ENCODE data around the gene RGS7. TPM values are rescaled to one million over a fixed set of nuclear protein-coding genes. Genes with fewer than 3 reads are reported as not detected.
"Not testable (repeated sequence)": the region's sequence is repeated elsewhere in the genome, so short reads cannot be mapped to it uniquely, and the experiment has no call there.

RGS7 gene
- total RNA-seq, 2 donors from 2014 or later: not detected

DNA sequence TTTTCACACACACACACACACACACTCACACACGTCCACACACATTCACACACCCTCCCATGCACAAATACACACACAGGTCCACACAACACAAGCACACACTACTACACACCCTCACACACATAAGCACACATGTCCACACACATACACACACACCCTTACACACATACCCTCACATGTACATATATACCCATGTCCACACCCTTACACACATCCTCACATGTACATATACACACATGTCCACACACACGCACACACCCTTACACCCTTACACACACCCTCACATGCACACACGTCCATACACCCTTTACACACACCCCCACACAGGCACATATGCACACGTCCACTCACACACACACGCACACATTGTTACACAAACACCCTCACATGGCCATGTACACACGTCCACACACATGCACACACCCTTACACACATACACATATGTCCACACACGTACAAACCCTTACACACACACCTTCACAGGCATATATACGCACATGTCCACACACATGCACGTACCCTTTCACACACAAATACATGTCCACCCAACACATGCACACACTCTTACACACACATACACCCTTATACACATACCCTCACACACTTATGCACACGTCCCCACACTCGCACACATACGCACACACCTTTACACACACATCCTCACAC lies 50.7 kb downstream of the RGS7 start:
- no peaks in the 10 kb centered on the region for H3K4me1 ChIP-seq
- H3K27ac ChIP-seq: no peak overlapping the region
- DNase-seq (ENCODE audit: low spot score): no peak
- no peak overlapping the region for H3K4me3 ChIP-seq
- no peaks in the 10 kb centered on the region for H3K36me3 ChIP-seq
- TF ChIP-seq, protein P1, sequence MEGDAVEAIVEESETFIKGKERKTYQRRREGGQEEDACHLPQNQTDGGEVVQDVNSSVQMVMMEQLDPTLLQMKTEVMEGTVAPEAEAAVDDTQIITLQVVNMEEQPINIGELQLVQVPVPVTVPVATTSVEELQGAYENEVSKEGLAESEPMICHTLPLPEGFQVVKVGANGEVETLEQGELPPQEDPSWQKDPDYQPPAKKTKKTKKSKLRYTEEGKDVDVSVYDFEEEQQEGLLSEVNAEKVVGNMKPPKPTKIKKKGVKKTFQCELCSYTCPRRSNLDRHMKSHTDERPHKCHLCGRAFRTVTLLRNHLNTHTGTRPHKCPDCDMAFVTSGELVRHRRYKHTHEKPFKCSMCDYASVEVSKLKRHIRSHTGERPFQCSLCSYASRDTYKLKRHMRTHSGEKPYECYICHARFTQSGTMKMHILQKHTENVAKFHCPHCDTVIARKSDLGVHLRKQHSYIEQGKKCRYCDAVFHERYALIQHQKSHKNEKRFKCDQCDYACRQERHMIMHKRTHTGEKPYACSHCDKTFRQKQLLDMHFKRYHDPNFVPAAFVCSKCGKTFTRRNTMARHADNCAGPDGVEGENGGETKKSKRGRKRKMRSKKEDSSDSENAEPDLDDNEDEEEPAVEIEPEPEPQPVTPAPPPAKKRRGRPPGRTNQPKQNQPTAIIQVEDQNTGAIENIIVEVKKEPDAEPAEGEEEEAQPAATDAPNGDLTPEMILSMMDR (IDR thresholded peaks at IDR 0.05): no peak
- peaks cover 0 to 6% of the 10 kb centered on the region in 2 donors for H3K9me3 ChIP-seq
- no peaks in the 10 kb centered on the region for H3K27me3 ChIP-seq

DNA sequence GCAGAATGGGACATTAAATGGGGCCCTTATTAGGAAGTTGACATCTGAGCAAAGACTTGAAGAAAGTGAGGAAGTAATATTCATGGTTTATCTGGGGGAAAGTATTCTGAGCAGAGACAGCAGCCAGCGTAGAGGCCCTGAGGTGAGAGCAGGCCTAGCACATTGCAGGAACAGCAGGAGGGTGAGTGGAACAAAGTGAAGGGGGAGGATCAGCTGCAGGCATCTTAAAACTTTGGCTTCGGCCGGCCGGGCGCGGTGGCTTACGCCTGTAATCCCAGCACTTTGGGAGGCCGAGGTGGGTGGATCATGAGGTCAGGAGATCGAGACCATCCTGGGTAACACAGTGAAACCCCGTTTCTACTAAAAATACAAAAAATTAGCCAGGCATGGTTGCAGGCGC lies 55.0 kb downstream of the RGS7 start:
- not testable (repeated sequence) for DNase-seq (ENCODE audit: low spot score); H3K4me3 ChIP-seq; H3K4me1 ChIP-seq; H3K27ac ChIP-seq; H3K36me3 ChIP-seq; H3K9me3 ChIP-seq; H3K27me3 ChIP-seq

DNA sequence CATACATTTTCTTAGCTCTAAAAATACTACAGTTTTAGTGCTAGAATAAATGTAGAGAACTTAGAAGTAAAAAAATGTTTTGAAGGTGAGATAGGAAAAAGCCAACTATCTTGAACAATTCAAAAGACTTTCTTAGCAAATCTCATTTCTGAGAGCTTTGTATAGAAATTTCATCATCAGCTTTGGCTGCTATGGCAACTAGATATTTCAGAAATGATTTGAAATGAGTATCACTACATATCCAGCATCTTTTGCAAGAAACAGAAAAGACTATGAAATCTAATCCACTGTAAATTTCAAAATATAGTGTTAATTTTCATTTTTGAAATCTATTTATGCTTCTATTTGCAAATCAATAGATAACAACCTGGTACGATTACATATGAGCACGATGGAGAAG lies 57.7 kb downstream of the RGS7 start:
- H3K27me3 ChIP-seq: no peaks in the 10 kb centered on the region
- peaks cover 0 to 5% of the 10 kb centered on the region in 2 donors for H3K9me3 ChIP-seq
- H3K4me1 ChIP-seq: no peaks in the 10 kb centered on the region
- no peak overlapping the region for H3K27ac ChIP-seq
- no peak overlapping the region for H3K4me3 ChIP-seq
- TF ChIP-seq, protein P1 (IDR thresholded peaks at IDR 0.05): no peak
- H3K36me3 ChIP-seq: no peaks in the 10 kb centered on the region
- DNase-seq (ENCODE audit: low spot score): no peak

DNA sequence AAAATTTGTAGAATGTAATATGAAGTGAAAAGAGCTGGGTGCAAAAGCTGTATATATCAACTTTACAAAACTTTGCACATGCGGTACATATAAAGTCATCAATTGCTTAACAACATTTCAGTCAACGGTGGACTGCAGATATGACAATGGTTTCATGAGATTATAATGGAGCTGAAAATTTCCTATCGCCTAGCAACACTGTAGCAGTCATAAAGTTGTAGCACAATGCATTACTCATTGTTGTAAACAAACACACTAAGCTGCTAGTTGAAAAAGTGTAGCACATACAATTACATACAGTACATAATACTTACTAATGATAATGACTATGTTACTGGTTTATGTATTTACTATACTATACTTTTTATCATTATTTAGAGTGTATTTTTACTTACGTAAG lies 64.0 kb downstream of the RGS7 start:
- H3K36me3 ChIP-seq: no peaks in the 10 kb centered on the region
- no peak overlapping the region for H3K4me3 ChIP-seq
- TF ChIP-seq, protein P1 (IDR thresholded peaks at IDR 0.05): no peak
- H3K27ac ChIP-seq: no peak overlapping the region
- H3K4me1 ChIP-seq: no peaks in the 10 kb centered on the region
- no peak for DNase-seq (ENCODE audit: low spot score)
- H3K9me3 ChIP-seq: no peaks in the 10 kb centered on the region
- H3K27me3 ChIP-seq: no peaks in the 10 kb centered on the region

DNA sequence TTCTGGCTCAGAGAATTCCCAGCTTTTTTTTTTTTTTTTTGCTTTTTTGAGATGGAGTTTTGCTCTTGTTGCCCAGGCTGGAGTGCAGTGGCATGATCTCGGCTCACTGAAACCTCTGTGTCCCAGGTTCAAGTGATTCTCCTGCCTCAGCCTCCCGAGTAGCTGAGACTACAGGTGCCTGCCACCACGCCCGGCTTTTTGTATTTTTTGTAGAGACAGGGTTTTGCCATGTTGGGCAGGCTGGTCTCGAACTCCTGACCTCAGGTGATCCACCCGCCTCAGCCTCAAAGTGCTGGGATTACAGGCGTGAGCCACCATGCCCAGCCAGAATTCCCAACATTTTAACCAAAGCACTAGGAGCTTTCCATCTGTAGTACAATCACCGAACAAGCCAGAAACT lies 65.5 kb downstream of the RGS7 start:
- not testable (repeated sequence) for H3K4me1 ChIP-seq; H3K9me3 ChIP-seq; DNase-seq (ENCODE audit: low spot score); H3K36me3 ChIP-seq; H3K27me3 ChIP-seq; H3K4me3 ChIP-seq; H3K27ac ChIP-seq

DNA sequence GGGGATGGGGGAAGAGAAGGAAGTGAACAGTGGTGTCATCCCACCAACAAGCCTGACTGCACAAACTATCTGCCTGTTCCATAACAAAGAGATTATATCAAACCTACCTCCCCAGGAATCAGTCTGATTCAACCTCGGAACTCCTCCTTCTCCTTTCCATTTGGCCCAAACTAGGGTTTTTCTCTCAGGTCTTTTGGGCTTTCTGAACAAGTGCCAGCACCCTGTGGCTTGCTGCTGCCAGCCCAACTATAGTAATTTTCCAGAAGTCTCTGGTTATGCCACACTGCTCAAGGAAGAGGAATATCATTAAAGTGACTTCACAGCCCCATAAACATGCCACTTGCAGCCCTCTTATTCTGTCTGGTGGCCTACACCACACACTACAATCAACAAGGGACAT lies 70.5 kb downstream of the RGS7 start:
- Histone ChIP-seq H3K4me3 (no peak overlapping the region), H3K4me1 (no peaks in the 10 kb centered on the region), H3K27ac (no peak overlapping the region), H3K27me3 (no peaks in the 10 kb centered on the region), H3K9me3 (peaks cover 0 to 25% of the 10 kb centered on the region in 2 donors), H3K36me3 (no peaks in the 10 kb centered on the region)
- no peak for DNase-seq (ENCODE audit: low spot score)
- TF ChIP-seq, protein P1 (IDR thresholded peaks at IDR 0.05): no peak

DNA sequence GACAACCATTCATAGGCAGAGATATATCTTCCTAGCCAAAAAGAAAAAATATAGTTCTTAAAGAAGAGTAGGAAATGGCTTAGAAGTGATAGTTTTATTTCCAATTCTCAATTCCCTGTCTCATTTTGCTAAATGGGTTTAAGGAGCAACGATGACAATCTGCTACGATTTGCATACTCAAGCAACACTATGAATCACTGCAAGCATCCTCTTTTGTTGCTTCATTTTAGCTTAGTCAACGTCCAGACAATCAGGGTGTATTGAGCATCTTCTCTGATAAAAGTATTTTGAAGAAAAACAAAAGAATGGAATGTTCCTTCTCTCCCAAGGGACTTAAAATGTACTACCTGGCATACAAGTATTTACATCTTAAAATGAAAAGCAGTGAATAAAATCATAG lies 80.6 kb downstream of the RGS7 start:
- H3K9me3 ChIP-seq: peaks cover 0 to 17% of the 10 kb centered on the region in 2 donors
- no peak overlapping the region for H3K4me3 ChIP-seq
- TF ChIP-seq, protein P1 (IDR thresholded peaks at IDR 0.05): no peak
- no peaks in the 10 kb centered on the region for H3K27me3 ChIP-seq
- H3K27ac ChIP-seq: no peak overlapping the region
- DNase-seq (ENCODE audit: low spot score): no peak
- no peaks in the 10 kb centered on the region for H3K4me1 ChIP-seq
- no peaks in the 10 kb centered on the region for H3K36me3 ChIP-seq

Measured in right atrium auricular region (tissue), 2 donors.